Lung (tissue), 12 donors: ENCODE results near the gene MAN2B2. TPM values are rescaled to one million over a fixed set of nuclear protein-coding genes. Genes with fewer than 3 reads are reported as not detected.

Experiments
- ATAC-seq: fragments of 200-7000 bp; cut with Tn5 transposase; one replicate; pipeline ENCODE4 v1.9.1; 2020; ENCODE audit warnings: moderate number of reproducible peaks; ENCODE audit not compliant: insufficient read depth, low FRiP score
- DNase-seq, 3 donors: peaks; one replicate each; pipeline ENCODE4 v3.0.0-alpha.2; 2013 to 2017
- H3K27ac ChIP-seq, 2 donors: one replicate each; pipeline ENCODE4 v1.5.1; 2013; ENCODE audit warnings: mild to moderate bottlenecking in 2 of 2, moderate library complexity in 2 of 2, control low read depth in 1 of 2, inconsistent platforms in 1 of 2, low read depth in 1 of 2, low read length in 1 of 2
- H3K27me3 ChIP-seq, 3 donors: one replicate each; pipeline ENCODE4 v1.5.1; 2013; ENCODE audit warnings: low read length in 2 of 3; ENCODE audit not compliant: control insufficient read depth in 3 of 3, insufficient read depth in 3 of 3
- H3K36me3 ChIP-seq, 4 donors: one replicate each; pipeline ENCODE4 v1.5.1; 2013; ENCODE audit warnings: low read length in 4 of 4, mild to moderate bottlenecking in 1 of 4, moderate library complexity in 1 of 4; ENCODE audit not compliant: control insufficient read depth in 4 of 4, insufficient read depth in 4 of 4
- H3K4me1 ChIP-seq, 5 donors: one replicate each; pipeline ENCODE4 v1.5.1; 2013; ENCODE audit warnings: low read length in 5 of 5, mild to moderate bottlenecking in 2 of 5, moderate library complexity in 1 of 5; ENCODE audit not compliant: control insufficient read depth in 5 of 5, insufficient read depth in 5 of 5
- H3K4me3 ChIP-seq: one replicate; pipeline ENCODE4 v1.5.1; 2013; ENCODE audit warnings: mild to moderate bottlenecking, control low read depth, moderate library complexity
- H3K9ac ChIP-seq, 2 donors: one replicate each; pipeline ENCODE4 v1.5.1; 2013; ENCODE audit warnings: low read length in 2 of 2, control low read depth in 1 of 2; ENCODE audit not compliant: insufficient read depth in 1 of 2
- H3K9me3 ChIP-seq, 4 donors: one replicate each; pipeline ENCODE4 v1.5.1; 2013; ENCODE audit warnings: low read length in 3 of 4, mild to moderate bottlenecking in 1 of 4, moderate library complexity in 1 of 4; ENCODE audit not compliant: control insufficient read depth in 4 of 4, insufficient read depth in 3 of 4
- WGBS, 2 donors: extraction: QIAGEN DNeasy Blood & Tissue Kit; methylation state at CpG; one replicate each; pipeline ENCODE4 v1.1.7; 2013; 5-methylcytosine and 5-hydroxymethylcytosine counted together
- polyA plus RNA-seq, 2 donors: library from polyadenylated mRNA; stranded (reverse); fragments of 200-250 nt; gene quantifications; one replicate each; pipeline ENCODE4 v1.2.1, GENCODE V29; 2013
- total RNA-seq, 2 donors: library from RNA; depleted of rRNA in 1 of 2; stranded (reverse); fragments of >200 nt in 1 of 2; gene quantifications; one replicate each; pipeline ENCODE4 v1.2.1, GENCODE V29; 2014 to 2021
- TF ChIP-seq, protein P1 (sequence below): IDR thresholded peaks from 2 replicates; pipeline ENCODE4 v1.5.1; 2012; ENCODE audit warnings: mild to moderate bottlenecking; ENCODE audit errors: control extremely low read depth, extremely low read depth
- donor health status: control.
- donor health status: control.
- donor health status: Bipolar disorder and iron deficiency.
- donor health status: healthy.
- donor health status: DM: yes; HTN: yes; CAD: no.

Gene MAN2B2
- total and polyA plus RNA-seq, 4 donors, result 6.5 to 36.1 (median 16.5) TPM

DNA sequence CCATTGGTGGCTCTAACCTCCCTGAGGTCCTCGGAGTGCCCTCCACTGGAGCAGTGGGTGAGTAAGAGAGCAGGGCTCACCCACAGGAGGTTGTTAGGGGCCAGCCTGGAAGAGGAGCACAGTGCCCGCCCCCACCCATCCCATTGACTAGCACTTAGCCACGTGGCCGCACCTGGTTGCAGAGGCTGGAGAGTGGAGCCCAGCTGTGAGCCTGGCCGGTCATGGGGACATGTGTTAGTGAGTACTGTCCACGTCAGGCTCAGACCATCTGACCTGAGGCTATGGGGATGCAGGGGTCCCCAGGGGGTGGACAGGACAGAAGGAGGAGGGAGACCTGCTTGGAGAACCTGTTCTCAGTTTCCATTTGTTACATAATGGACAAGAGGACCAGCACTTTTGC lies 1.4 kb upstream of the MAN2B2 start:
- H3K4me3 ChIP-seq, result no peak overlapping the region
- TF ChIP-seq, protein P1, sequence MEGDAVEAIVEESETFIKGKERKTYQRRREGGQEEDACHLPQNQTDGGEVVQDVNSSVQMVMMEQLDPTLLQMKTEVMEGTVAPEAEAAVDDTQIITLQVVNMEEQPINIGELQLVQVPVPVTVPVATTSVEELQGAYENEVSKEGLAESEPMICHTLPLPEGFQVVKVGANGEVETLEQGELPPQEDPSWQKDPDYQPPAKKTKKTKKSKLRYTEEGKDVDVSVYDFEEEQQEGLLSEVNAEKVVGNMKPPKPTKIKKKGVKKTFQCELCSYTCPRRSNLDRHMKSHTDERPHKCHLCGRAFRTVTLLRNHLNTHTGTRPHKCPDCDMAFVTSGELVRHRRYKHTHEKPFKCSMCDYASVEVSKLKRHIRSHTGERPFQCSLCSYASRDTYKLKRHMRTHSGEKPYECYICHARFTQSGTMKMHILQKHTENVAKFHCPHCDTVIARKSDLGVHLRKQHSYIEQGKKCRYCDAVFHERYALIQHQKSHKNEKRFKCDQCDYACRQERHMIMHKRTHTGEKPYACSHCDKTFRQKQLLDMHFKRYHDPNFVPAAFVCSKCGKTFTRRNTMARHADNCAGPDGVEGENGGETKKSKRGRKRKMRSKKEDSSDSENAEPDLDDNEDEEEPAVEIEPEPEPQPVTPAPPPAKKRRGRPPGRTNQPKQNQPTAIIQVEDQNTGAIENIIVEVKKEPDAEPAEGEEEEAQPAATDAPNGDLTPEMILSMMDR, result no peak
- H3K27me3 ChIP-seq, result peaks cover 0 to 10% (median 8%) of the 10 kb centered on the region in 3 donors
- ATAC-seq, result no peak
- H3K36me3 ChIP-seq, result peaks cover under 1 to 13% (median 2%) of the 10 kb centered on the region in 4 donors
- H3K27ac ChIP-seq, result no peak overlapping the region
- DNase-seq, result no peak
- 61 to 65% methylated on average over 6 of the region's 6 CpGs for WGBS, 2 donors
- peaks cover 0 to 16% (median 6%) of the 10 kb centered on the region in 5 donors for H3K4me1 ChIP-seq
- H3K9me3 ChIP-seq, result peaks cover 0 to 9% (median 0%) of the 10 kb centered on the region in 4 donors
- no peak overlapping the region for H3K9ac ChIP-seq

DNA sequence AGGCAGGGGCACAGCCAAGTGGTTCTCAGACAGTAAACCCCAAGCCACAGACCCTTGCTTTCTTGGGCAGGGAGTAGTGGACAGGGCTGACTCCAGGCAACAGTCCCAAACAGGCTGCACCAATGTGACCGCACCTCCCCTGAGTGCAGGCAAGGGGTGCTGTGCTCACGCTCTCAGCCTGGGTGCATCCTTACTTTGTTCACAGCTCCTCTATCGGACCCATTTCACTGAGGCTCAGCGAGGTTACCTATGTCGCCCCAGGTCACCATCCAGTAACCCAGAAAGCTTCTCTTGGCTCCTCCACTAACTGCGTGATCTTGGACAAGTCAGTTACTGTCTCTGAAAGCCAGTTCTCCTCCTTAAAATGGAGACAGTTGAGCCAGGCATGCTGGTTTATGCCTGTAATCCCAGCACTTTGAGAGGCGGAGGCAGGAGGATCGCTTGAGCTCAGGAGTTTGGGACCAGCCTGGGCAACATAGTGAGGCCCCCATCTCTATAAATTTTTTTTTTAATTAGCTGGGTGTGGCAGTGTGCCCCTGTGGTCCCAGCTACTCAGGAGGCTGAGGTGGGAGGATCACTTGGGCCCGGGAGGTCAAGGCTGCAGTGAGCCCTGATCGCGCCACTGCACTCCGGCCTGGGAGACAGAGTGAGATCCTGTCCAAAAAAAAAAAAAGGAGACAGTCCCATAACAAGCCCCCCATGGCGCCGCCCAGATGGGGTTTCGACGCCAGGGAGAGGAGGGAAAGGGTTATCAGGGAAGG lies 823 bp upstream of the MAN2B2 start:
- peak overlapping the region; percentile 42 for H3K4me3 ChIP-seq
- H3K27ac ChIP-seq, result peak overlapping the region in 1 of 2 donors; percentile 57
- H3K27me3 ChIP-seq, result peaks cover 0 to 10% (median 8%) of the 10 kb centered on the region in 3 donors
- TF ChIP-seq, protein P1, result no peak
- WGBS, 2 donors, result 56 to 57% methylated on average over 16 of the region's 16 CpGs
- H3K36me3 ChIP-seq, result peaks cover 3 to 13% (median 5%) of the 10 kb centered on the region in 4 donors
- peaks cover 0 to 9% (median 0%) of the 10 kb centered on the region in 4 donors for H3K9me3 ChIP-seq
- peaks cover 0 to 16% (median 6%) of the 10 kb centered on the region in 5 donors for H3K4me1 ChIP-seq
- DNase-seq (no peak), ATAC-seq (no peak)
- peak overlapping the region in 1 of 2 donors; percentile 47 for H3K9ac ChIP-seq

DNA sequence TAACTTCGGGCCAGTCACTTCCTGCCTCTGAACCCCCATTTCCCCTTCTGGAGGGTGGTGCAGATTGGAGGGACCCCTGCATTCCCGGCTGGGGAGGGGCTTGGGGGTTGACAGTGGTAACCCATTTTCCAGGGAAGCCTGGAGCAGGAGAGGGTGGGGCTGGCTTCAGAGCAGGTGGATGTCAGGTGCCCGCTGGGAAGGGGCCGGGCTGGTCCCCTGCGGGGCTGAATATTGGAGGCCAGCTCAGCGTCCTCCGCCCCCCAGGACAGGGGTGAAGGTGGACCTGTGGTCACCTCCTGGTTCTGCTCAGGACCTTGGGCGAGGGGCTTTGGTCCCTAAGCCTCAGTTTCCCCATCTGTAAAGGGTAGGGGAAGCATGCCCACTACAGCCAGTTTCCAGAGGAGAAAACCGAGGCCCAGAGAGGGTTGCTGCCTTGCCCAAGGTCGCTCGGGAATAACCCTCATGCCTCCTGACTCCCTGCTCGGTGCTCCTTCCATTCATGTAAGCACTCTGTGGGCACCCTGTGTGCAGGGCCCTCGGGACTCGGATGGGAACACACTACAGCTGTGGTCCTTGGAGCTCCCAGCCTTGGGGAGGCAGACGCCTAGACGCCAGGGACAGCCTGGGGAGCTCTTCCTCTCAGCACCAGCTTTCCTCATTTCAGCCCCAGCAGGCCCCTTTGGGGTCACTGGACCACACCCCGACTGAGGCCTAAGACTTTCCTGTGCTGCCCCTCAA lies 683 bp downstream of the MAN2B2 start:
- TF ChIP-seq, protein P1, result no peak
- ATAC-seq, result no peak
- DNase-seq, result no peak
- Histone ChIP-seq H3K4me1 (peaks cover 0 to 16% (median 6%) of the 10 kb centered on the region in 5 donors), H3K4me3 (peak overlapping the region; percentile 89), H3K27me3 (peaks cover 0 to 10% (median 8%) of the 10 kb centered on the region in 3 donors), H3K9ac (peak overlapping the region in 1 of 2 donors; percentile 5), H3K9me3 (peaks cover 0 to 6% (median 0%) of the 10 kb centered on the region in 4 donors), H3K36me3 (peaks cover 3 to 26% (median 14%) of the 10 kb centered on the region in 4 donors), H3K27ac (peak overlapping the region in 1 of 2 donors; percentile 78)
- WGBS, 2 donors, result 69 to 72% methylated on average over 17 of the region's 17 CpGs
